HG02610 (cell line): ENCODE data around the gene TMEFF2.
A peak's percentile ranks its signal among the peaks of the same experiment; 100 is the strongest.
"Not testable (repeated sequence)": the region's sequence is repeated elsewhere in the genome, so short reads cannot be mapped to it uniquely, and the experiment has no call there.

ENCODE experiments used
- ATAC-seq: cut with Tn5 transposase; IDR thresholded peaks from one replicate; pipeline ENCODE4 v1.9.1; 2021; ENCODE audit warnings: mild to moderate bottlenecking, moderate library complexity; ENCODE audit not compliant: unreplicated experiment

Gene TMEFF2

GRCh38 chr2:191938779-191939178 lies 256.0 kb downstream of the TMEFF2 start:
- ATAC-seq, result no peak

DNA sequence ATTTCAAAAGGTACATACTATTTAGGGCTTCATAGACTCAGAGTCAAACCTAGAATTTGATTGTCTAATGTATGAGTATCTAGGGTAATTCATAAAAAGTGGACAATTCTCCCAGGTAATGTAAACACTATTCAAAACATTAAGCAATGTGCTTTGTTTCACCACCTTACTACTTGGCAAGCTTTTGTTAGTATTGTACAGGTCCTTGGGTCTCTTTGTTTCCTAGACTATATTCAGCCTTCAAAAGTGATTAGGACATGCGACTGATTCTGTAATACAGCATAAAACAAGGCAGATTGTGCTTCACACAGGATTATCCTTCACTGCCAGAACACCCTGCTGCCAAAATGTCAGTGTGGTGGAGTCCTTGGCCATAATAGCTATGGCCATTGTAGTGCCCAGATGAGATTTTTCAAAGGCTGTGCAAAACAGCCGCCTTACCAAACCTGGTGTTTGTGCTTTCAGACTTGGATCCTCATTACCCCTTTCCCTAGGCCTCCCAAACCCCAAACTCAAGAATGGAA lies 257.8 kb downstream of the TMEFF2 start:
- no peak for ATAC-seq

- no peak for ATAC-seq
These were observed 259.5 kb downstream of the TMEFF2 start for GRCh38 chr2:191935247-191935646.

- peak; percentile 96 for ATAC-seq
These were observed 261.2 kb downstream of the TMEFF2 start for GRCh38 chr2:191933307-191934105.

- no peak for ATAC-seq
These were observed 262.4 kb downstream of the TMEFF2 start for GRCh38 chr2:191932286-191932685.

GRCh38 chr2:191931329-191931728 lies 263.4 kb downstream of the TMEFF2 start:
- ATAC-seq, result no peak

DNA sequence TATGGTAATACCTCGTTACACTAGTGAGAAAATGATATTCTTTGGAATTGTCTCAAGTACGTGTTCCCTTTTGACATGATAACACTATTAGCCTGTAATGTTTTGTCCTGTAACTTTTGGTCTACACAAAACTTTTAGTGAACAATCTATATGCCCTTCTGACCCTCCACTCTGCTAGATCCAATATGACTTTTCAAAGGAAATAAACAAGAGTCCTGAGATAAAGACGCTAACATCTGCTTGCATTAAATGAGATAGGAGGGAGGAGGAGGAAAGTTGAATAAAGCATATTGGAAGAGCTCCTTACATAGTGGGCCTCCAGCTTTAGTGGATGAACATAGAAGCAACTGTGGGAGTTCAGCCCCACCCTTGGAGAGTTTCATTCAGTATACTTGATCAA lies 264.5 kb downstream of the TMEFF2 start:
- ATAC-seq, result no peak

GRCh38 chr2:191929288-191929687 lies 265.4 kb downstream of the TMEFF2 start:
- no peak for ATAC-seq

DNA sequence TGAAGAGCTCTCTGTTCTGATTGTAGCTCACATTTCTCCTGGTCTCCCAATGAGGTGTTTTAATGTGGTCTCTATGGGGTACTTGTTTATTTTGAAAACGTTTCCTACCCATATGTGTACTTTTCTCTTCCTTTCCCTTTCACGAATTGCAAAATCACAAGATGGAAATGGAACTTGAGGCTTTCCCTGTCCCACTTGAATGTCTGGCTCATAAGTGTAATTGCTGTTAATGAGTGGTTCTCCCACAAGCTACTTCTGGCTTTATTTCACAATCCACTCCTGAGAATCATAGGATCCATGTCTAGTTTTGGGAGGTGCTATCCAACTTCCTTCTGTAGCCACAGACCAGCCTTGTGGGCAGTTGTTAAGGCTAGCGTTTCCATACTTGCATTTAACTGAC lies 266.7 kb downstream of the TMEFF2 start:
- ATAC-seq, result no peak

DNA sequence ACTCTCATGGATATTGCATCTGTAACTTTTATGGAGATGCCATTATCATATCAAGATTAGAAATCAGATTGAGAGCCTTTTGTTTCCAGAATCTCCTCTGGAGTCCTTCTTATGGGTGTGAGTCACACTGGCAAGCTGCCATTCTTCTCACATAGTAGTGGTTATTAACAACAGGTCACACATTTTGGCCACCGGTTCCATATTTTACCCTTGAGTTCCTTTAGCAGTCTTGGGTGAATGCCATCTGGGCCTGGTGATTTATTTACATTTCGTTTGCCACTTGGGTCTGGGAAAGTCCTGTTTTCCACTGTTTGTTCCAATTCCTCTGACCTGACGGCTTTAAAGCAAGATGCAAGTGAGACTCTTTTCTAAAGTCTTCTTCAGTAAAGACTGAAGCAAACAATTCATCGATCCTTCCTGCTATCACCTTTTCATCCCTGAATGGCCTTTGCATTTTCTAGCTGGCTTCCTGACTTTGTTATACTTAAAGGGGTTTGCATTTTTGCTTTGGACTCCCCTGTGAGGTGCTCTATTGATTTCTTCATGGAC lies 267.3 kb downstream of the TMEFF2 start:
- ATAC-seq, result no peak

GRCh38 chr2:191926671-191927070 lies 268.1 kb downstream of the TMEFF2 start:
- no peak for ATAC-seq

DNA sequence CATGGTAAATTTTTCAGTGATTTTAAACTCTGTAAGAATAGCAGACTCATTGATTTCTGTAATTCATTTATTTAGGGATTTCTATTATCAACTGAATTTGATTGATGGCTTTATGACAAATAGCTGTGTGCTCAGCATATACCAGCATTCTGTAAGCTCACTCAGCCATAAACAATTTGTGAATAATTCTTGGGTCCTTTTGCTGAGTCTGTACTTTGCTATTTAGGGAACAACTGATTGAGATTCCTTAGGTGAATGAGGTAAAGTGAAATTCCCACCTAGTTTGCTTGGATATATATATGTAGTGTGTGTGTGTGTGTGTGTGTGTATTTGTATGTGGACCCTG lies 271.1 kb downstream of the TMEFF2 start:
- ATAC-seq, result no peak

DNA sequence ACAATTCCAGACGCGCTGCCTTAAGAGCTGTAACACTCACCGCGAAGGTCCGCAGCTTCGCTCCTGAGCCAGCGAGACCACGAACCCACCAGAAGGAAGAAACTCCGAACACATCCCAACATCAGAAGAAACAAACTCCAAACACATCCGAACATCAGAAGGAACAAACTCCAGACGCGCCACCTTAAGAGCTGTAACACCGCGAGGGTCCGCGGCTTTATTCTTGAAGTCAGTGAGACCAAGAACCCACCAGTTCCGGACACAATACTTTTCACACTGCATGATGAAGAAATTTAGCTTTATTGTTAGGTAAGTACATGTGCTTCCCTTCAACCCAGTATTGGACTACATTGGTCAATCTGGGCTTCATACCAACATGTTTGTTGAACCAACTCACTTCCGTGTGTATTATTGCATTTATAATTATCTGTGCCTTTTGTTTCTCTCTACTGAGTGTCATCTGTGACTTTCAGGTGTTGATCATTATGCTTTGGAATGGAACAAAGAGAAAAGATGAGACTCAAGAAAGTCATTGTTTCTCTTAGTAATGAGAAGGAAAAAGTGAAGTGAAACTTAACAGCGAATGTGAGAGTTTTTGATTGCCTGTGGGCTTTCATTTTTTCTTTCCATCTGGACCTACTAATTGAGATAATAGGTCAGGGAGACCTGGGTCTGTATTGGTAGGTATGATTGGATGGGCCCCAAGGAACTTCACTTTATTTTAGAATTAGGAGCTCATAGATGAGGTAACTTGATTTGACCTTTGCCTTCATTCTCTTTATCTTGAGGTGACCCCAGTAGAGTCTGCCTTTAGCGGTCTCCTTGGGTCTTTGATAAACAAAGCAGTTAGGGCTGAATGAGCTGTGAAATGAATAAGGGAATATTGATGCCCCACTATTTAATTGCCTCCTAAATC lies 271.7 kb downstream of the TMEFF2 start:
- peak; percentile 93 for ATAC-seq

DNA sequence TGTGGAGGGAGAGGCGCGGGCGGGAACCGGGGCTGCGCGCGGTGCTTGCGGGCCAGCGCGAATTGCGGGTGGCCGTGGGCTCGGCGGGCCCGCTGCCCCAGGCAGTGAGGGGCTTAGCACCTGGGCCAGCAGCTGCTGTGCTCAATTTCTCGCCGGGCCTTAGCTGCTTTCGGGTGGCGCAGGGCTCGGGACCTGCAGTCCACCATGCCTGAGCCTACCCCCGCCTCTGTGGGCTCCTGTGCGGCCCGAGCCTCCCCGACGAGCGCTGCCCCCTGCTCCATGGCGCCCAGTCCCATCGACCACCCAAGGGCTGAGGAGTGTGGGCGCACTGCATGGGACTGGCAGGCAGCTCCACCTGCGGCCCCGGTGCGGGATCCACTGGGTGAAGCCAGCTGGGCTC lies 273.1 kb downstream of the TMEFF2 start:
- not testable (repeated sequence) for ATAC-seq

DNA sequence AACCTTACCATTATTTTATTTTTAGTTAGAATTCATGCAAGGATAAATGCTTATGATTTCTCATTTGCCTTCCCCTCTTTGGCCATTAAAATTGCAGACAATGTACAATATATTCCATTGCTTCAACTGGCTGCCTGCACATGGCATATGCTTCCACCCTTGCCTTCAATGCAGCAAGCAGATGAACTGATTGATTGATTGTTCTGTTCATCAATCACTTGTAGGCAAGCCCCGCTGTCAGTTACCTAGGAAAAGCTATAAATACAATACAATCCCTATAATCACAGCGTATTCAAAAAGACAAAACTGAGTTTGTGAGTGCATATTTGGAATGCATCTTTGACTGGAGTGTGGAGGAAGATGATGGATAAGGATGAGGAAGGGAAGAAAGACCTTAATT lies 274.2 kb downstream of the TMEFF2 start:
- ATAC-seq, result no peak

DNA sequence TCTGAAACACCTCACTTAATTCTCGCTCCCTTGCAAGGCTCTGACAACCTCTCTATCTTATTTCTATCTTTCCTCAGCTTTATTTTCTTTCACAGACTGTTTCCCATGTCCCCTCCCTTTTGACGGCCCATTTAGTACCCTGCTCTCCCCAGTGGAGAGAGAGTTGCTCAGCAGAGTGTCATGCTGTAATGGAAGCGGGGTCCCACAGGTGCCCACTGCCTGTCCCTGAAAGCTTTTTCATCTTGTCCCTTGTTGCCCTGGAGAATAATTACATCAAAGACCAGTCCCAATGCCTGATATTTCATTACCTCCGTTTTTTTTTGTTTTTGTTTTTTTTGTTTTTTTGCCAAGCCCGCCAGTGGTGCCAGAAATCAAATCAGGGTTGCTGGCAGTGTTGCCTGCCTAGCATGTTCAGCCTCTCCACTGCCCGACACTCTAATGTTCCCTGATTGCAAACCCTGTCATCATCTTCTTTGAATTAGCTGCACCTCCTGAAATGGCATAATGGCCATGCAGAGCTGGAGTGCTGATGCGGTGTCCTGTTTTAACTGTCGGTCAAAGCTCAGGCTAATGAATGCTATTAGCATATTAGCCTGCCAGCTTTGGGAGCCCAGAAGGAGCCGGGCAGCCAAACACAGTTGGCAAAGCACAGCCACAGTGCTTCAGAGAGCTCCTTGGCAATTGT lies 276.6 kb downstream of the TMEFF2 start:
- no peak for ATAC-seq

- ATAC-seq, result no peak
These were observed 277.3 kb downstream of the TMEFF2 start for GRCh38 chr2:191917430-191917881.

DNA sequence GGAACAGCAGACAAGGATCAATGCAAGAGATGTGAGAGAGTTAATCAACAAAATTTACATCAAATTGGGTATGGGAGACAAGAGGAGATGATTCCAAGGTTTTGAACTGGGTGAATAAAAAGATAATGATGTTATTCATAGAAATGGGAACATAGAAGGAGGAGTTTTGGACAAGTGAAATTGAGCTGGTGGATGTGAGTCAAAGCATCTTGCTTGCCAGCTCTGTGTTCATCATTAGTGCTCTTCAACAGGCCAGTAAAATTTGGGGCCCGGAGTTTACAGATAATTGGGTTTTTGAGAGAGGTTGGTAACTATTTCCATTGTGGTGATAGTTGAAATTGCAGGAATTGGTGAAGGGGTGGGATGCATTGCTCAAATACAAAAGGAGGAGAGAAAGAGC lies 277.9 kb downstream of the TMEFF2 start:
- no peak for ATAC-seq

DNA sequence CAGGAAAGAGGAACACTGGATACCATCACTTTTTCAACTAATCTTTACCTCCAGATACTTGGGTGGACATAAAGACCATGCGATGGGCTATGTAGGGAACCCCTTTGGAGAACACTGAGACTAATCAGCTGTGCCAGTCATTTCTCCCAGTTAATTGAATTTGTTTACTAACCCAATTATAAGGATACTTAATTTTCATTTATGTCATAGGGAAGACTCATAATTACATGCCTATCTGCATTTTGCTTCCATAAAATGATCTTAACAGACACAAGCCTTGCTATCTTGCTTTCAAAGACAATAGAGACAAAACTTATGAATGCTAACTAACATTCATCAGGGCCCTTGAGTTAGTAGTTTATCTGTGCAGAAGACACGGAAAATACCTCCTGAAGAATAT lies 279.0 kb downstream of the TMEFF2 start:
- ATAC-seq, result no peak

DNA sequence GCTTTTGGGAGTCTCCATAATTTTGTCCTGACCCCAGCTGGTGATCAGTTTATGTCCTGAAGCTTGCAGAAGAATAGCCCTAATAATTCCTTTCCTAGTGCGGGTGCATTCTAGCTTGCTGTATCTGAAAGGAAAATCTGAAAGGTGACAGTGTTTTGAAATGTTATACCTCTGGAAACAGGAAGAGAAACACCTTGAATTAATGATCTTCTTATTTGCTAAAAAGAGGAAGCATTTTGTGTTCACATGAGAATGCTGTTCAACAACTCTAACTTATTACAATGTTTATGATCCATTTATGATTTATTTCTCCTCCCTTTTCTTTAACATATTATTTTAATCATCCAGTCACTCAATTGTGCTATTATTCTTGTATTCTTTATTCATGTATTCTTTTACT lies 280.9 kb downstream of the TMEFF2 start:
- ATAC-seq, result no peak

DNA sequence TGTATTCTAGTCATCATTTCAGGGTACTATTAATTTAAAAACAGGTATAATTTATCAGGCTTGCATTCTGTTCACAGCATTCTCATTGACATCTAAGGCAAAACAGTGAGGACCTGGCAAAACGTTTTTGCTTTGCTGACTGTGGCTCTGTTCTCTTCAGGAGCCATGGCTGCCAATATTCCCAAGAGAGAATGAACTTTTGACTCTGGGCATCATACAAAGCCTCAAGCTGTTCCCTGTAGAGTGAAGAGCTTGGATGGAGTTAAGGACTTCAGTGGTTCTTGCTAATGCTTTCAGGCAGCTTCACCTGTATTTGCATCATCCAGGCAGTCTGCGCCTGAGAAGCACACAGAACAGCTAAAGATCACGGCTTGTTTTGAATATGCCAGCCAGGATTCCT lies 282.0 kb downstream of the TMEFF2 start:
- ATAC-seq, result no peak
